HG02610 (cell line): ENCODE data around the gene GRID1.

Experiments
- ATAC-seq: cut with Tn5 transposase; IDR thresholded peaks from one replicate; pipeline ENCODE4 v1.9.1; 2021; ENCODE audit warnings: mild to moderate bottlenecking, moderate library complexity; ENCODE audit not compliant: unreplicated experiment

GRID1 gene

DNA sequence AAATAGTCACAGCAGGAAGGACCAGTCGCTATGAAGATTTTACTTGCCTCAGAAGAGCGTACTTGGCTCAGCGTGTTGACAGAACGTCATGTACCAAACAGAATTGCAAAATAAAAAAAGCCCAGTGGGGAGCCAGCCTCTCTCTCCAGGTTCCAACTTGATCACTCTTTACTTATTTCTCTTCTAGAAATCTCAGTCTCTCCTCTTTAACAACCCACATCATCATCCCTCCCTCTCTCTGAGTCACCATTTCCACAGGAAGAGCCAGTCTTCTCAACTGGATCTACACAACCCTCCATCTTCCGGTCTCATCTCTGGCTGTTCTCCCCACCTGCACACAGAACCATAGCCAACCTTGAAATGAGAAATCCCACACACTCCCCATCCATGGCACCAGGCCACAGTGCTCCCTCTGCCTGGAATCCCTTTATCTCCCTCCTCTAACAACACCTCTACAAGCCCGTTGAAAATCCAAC, 718.3 kb downstream of the GRID1 start:
- ATAC-seq: no peak

DNA sequence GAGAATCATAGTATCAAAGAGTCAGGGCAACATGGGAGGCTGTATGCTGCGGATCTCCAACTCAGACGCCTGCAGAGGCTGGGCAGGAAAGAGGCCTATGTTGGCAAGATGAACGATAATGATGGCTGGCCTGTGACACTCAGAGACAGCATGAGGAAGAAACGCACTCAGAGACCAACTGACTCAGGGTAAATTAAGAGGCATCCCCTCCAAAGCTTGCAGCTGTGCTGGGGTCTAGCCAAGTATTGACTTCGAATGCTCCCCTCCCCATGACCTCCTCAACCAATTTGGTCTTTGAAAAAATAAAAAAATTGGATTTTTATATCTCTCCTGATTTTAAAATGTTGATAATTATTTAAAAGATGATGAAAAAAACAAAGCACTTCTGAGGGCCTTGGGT, 718.9 kb downstream of the GRID1 start:
- ATAC-seq: no peak

DNA sequence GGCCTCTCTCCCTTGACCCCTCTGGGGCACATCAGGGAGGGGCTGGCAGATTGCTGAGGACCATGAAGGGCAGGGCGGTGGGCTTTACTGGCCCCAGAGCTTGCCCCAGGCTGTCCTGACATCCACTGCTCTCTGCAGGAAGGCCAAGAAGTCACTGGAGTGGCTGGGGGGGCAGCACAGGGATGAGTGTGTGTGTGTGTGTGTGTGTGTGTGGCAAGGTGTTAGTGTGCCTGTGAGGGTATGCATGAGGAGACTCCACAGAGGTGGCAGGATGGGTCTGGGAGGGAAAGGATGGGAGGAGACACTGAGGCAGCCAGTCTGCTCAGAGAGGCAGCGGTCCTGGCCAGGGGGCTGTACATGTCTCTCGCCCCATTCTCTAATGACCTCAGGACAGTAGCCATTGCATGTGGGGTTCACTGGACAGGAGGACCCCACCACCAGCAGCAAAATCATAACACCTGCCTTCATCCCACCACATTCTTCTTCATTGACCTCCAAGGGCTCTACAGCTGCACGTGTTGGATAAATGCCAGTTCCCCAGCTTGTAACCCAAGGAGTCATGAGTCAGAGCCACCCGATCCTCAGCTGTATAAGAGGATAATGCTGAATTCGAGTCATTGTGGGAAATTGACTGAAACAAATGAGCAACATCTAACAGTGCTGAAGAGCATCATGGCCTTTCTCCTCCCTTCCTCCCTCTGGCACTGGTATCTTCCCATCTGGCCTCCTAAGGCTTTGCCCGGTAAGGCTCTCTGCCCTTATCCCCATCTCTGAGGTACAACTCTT, 720.5 kb downstream of the GRID1 start:
- no peak for ATAC-seq

DNA sequence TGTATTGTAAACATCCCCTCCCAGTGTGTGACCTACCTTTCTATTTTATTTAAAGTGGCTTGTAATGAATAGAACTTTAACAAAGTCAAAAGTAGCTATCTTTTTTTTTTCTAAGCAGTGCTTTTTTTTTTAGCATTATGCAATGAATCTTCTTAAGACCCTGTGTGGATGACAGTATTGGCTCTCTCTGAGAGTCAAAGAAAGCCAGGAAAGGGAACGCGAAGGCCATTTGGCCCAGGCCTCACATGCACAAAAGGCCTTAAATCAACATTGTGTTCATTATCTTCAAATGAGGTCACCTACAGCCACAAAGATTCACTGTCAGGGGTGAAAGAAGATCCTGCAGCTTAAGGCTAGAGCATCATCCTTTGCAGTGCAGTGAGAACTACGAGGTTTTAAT, 721.5 kb downstream of the GRID1 start:
- ATAC-seq: no peak

DNA sequence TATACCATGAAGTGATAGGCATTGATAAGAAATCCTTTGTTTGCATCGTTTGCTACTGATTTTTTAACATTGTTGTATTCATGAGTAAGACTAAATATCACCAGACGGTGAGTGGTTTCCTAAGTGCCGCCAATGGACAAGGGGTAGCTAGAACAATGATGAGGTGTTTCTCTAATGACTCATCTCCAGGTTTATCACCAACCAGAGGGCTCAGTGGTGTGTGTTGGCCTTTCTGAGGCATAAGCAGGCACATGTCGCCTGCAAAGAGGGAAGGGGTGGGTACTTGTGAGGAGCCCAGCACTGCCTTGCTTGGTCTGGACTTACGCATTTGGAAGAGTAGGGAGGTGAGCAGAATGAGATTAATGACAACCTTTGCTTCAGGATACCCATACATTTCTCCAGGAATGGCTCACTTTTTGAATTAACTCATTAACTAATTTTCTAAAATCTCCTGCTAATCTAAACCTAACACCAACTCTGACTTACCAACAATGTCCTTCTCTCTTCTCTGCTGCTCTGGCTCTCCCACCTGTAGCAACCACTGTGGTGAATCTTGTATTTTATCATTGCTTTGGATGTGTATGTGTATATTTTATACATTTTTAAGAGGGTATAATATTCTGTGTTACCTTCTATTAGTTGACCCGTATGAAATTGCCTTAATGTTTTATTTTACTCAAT, 722.6 kb downstream of the GRID1 start:
- ATAC-seq: no peak

DNA sequence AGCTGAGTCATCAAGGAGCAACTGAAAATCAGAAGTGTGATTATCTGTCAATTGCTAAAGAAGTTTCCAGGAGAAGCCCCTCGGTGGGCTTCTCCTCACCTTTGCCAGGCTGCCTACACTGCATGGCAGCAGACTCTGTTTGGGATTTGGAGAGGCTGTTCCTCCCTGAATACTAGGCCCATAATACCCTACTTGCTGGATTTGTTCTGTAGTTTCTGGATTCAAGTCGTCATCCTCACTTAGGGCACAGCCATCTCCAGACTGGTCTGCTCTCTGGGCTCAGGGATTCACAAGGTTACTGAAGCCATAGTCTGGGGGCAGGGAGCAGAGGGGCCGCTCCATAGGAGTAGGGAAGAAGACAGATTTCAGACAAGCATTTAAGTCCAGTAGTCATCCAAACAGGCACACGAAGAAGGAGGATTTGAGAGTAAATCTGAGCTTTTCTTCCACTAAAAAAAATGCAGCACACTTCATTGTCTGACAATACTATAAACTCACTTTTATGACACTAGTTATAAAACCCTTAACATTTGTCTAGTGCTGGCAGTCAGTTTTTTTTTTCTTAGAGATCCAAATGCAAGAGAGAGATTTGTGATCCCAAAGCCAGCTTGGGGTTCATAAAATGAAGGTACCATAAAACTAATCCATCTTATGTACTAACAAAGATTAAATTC, 723.3 kb downstream of the GRID1 start:
- ATAC-seq: no peak

DNA sequence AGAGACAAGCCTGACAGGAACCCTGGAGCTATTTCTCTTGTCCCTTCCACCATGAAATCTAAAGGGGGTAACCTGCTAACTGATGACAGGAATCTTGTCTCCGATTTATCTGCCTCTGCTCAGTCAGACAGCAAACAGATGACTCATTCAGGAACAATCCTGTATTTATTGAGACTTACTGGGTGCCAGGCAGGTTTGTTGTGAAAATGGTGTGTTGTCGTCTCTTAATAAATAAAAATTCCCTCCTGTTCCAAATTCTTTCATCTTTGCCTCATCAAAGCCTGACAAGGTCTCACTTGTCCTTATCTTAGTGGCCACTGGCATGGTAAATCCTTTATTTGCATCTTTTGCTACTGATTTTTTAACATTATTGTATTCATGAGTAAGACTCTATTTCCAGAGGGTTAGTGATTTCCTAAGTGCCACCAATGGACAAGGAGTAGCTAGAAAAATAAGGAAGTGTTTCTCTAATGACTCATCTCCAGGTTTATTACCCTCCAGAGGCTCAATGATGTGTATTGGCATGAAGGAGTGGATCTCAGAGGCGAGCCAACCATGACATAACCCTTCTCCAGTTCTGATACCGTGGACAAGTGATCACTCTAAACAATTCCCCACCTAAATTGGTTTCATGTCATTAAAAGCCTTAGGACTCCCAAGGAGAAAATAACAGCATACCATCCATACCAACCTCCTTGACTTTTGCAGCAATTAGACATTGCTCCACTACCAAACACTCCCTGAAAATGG, 724.0 kb downstream of the GRID1 start:
- ATAC-seq: no peak

DNA sequence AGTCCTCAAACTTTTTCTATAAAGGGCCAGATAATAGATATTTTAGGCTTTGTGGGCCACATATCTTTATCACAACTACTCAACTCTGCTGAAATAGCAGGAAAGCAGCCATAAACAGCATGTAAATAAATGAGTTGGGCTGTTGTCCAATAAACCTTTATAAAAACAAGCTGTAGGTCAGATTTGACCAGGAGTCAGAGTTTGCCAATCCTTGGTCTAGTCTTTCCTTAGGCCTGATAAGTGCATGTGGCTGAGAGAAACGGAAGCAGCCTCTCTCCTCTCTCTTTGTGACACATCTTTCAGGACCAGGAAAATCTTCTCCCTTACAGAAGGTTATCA, 724.5 kb downstream of the GRID1 start:
- no peak for ATAC-seq

DNA sequence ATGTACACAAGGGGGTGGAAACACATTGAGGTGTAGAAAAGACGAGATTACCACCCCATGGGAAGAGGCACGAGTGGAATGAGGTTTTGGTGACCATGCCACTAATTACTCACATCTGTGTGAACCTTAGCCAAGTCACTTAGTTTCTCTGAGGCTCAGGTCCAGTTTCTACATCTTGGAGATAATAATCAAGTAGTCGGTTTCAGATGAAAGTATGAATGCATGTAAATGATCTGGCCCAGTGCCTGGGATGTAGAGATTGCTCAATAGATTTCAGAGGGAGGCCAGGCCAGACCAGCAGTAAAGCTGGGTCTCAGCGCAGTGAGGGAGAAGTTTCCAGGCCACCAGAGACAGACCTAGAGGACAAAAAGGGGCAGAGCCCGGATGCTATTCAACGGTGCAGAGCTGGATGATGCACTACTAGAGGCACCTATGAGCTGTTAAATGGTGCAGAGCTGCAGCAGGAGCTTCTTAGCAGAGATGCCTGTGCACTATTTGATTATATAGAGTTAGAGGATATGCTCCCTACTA, 725.1 kb downstream of the GRID1 start:
- no peak for ATAC-seq

DNA sequence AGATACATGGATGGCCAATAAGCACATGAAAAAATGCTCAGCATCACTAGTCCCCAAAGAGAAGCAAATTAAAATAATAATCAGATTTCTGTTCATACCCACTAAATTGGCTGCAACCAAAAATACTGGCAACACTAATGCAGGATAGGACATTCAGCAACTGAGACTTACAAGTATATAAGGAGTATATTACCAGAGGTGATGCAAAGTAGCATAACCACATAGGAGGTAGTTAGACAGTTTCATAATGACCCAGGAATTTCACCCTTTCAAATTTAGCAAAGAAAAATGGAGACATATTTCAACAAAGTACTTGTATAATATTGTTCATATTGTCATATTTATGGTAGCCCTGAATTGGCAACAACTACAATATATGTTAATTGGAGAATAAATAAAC, 727.8 kb downstream of the GRID1 start:
- ATAC-seq: peak; percentile 57

DNA sequence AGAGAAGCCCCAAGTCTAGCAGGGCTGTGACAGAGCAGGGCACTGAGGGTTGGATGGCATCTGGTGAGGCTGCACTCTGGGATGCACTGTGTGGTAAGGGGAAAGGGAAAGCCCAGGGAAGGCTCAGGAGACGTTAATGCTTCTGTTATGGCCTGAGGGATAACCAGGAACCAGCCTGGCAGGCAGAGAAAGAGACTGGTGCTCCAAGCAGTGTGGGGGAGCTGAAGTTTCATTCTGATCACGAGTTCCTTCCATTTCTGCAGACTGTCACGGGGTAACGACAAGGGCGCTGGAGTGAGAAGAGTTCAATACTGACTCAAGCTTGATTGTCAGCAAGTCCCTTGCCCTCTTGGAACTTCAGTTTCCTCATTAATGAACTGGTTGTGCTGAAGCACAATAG, 730.9 kb downstream of the GRID1 start:
- no peak for ATAC-seq

DNA sequence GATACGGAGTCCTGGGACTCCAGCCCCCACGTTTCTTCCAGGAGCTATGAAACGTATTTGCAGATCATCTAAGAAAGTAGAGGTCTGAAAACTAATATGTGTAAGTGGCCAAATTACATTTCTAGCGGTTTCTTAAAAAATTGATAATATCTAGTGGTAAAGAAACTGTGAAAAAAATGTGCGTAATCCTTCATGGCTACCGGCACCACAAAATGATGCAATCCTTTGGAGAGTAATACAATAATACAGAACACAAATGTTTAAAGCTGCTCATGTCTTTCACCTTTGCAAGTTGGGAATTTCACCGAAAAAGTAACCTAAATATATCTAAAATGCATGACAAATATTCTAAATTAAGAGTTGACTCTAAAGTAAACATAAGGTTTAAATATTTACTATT, 742.1 kb downstream of the GRID1 start:
- ATAC-seq: no peak

DNA sequence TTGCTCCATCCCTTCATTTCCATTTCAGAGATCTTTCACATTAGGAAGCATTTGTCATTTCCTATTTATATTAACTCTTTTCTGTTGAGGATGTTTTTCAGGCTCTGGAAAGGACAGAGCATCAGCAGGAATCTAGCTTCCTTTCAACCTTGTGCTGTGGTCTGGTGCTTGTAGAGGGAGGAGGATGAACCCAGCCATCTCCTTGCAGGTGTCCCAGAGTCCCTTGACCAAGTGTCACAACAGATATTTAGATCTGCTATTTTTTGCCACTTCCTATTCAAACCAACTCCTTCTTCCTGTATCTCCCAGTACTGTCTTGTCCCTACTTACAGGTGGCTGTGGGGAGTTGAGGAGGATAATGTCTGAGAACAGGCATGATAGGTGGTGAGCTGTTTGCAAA, 742.8 kb downstream of the GRID1 start:
- ATAC-seq: no peak

DNA sequence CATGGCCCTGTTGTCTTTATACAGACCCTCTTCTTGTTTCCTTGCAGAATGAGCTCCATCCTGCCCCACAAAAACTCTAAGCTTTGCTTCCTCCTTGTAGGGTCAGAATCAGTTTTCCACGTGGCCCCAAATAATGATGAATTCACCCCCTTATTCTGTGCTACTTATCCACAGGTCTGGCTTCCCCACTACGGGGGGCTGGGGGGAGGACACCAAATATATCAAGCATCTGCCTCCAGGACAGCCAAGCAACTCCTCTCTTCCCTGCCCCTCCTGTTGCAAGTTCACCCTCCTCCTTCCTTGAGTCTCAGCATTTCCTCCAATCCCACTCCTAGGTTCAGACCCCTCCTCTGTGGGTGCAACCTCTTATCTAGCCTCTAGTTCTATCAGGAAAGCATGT, 743.3 kb downstream of the GRID1 start:
- no peak for ATAC-seq

DNA sequence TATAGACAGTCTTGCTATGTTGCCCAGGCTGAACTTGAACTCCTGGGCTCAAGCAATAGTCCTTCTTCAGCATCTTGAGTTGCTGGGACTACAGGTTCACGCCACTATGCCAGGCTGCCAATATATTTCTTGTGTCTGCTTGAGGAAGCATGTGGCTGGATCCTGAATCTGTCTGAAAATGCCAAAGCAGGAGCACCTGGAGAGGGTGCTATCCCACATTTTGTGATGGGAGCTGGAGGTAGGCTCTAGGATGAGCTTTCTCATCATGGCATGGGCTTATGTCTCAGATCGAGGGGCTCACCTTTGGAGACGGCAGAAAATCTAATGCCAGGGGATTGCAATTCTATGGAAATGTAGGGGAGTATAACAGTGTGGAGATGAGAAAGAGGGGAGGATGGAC, 744.2 kb downstream of the GRID1 start:
- ATAC-seq: no peak

DNA sequence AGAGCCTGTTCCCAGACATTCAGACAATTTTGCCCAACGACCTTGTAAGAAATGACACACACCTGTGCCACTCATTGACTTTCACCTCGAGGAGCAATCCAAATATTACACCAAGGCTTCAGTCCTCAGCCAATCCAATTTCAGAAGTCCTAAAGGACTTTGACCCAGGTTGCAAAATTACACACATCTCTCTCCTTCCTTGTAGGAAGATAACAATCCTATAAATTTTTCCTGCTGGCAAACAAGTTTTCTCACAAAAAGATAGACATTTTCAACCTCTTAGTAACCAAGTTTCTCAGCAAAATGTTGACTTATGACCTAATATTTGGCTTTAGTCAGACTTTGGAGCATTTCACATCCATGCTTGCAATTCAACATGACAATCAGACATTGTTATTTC, 745.0 kb downstream of the GRID1 start:
- no peak for ATAC-seq

DNA sequence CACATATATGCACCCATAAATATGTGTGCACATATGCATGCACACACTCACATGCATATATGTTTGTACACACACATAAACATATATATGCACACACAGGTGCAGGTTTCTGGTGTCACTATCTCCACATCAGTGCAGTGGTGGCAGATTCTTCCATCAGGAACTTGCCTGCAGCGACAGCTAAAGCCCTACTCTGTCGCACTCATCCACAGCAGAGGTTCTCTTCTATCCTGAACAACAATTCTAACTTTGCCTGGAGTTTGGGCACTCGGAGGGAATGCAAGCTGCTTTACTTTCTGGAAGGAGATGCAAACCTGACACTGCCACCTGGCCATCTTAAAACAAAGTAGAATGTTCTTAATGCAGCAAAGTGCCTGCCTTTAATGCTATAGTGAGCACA, 745.8 kb downstream of the GRID1 start:
- ATAC-seq: no peak

DNA sequence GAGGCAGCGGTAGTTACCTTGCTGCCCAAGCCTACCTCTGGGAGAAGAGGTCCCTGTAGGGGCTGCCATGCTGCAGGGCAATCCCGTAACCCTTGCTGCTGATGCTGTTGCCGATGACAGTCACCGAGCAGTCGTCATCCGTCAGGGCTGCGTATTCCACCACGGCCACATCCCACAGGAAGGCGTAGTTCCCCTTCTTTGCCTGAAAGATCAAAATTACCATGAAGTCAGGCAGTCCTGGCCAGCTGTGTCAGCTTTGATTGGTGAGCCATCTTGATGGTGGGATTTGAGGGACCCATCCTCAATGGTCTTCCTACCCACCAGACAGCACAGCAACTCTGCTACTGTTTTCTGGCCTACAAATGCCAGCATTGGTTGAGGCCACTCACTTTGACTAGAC, 746.8 kb downstream of the GRID1 start:
- no peak for ATAC-seq

DNA sequence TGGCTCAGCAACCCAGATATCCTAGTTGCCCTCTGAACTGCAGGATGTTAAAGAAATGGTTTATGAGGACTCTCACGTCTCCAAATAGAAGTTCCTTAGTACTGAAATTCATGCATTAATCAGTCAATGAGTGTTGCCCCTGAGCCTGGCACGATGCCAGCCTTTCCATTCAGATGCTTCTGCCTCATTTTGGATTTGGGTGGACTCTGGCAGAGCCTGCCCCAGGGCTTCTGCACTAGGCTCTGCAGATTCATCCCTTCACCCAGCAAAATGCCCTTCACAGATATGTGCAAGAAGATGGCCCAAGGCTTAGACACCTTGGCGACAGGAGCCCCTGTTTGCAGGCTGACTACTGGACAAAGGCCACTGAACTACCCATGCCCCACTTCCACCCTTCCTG, 747.8 kb downstream of the GRID1 start:
- ATAC-seq: no peak

DNA sequence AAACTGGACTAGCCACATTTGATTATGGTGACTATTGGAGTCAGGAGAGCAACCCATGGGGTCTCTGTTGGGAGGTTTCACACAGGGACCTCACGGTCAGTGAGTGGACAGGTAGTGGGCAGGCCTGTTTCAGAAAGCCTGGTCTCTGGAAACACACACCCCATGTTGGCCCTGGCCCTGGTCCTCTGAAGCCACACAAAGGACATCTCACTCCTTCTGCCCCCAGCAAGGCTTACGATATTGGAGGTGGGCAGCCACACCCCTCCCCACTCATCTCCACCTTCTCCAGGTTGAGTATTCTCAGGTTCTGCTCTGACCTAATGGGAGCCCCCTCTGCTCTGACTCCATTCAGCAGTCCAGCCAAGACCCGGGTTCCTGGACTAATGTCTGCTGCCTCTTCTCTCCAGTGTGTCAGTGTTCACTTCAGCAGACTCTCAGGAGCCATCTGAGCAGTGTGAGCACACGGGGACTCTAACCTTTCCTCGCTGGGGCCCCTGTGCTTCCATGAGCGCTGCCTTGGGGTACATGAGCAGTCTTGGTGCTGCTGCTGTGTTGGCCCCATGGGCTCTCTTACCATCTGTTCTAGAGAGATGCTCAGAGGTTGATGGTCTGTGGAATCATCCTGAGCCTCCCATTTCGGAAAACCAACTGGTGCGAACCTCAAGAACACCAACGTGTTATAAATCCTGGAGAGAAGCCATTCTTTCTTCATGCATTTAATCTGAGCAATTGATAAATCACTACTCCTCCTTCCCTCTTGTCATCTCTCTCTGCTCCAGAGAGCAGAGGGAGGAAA, 748.6 kb downstream of the GRID1 start:
- no peak for ATAC-seq
